Mucosa of rectum (tissue), 2 donors: ENCODE measurements around the gene HOXD10.

ENCODE experiments used
- H3K27ac ChIP-seq, 2 donors: one replicate each; pipeline ENCODE4 v1.7.0; 2013; ENCODE audit warnings: inconsistent platforms in 2 of 2, low read depth in 2 of 2, low read length in 2 of 2
- H3K27me3 ChIP-seq, 2 donors: one replicate each; pipeline ENCODE4 v1.7.0; 2013; ENCODE audit warnings: low read length in 2 of 2; ENCODE audit not compliant: control insufficient read depth in 2 of 2, insufficient read depth in 2 of 2
- H3K36me3 ChIP-seq, 2 donors: one replicate each; pipeline ENCODE4 v1.7.0; 2013; ENCODE audit warnings: low read length in 2 of 2; ENCODE audit not compliant: control insufficient read depth in 2 of 2, insufficient read depth in 2 of 2
- H3K4me1 ChIP-seq, 2 donors: one replicate each; pipeline ENCODE4 v1.7.0; 2013; ENCODE audit warnings: low read length in 2 of 2, mild to moderate bottlenecking in 1 of 2; ENCODE audit not compliant: control insufficient read depth in 2 of 2, insufficient read depth in 2 of 2
- H3K4me3 ChIP-seq, 2 donors: one replicate each; pipeline ENCODE4 v1.7.0; 2013; ENCODE audit warnings: low read length in 2 of 2
- H3K9ac ChIP-seq, 2 donors: one replicate each; pipeline ENCODE4 v1.7.0; 2013; ENCODE audit warnings: low read length in 2 of 2, low read depth in 1 of 2, mild to moderate bottlenecking in 1 of 2
- H3K9me3 ChIP-seq, 2 donors: one replicate each; pipeline ENCODE4 v1.7.0; 2013; ENCODE audit warnings: low read length in 2 of 2; ENCODE audit not compliant: control insufficient read depth in 2 of 2
- donor health status: healthy.
- donor health status: Normal muscosa, but diverticular disease.

HOXD10 gene

DNA sequence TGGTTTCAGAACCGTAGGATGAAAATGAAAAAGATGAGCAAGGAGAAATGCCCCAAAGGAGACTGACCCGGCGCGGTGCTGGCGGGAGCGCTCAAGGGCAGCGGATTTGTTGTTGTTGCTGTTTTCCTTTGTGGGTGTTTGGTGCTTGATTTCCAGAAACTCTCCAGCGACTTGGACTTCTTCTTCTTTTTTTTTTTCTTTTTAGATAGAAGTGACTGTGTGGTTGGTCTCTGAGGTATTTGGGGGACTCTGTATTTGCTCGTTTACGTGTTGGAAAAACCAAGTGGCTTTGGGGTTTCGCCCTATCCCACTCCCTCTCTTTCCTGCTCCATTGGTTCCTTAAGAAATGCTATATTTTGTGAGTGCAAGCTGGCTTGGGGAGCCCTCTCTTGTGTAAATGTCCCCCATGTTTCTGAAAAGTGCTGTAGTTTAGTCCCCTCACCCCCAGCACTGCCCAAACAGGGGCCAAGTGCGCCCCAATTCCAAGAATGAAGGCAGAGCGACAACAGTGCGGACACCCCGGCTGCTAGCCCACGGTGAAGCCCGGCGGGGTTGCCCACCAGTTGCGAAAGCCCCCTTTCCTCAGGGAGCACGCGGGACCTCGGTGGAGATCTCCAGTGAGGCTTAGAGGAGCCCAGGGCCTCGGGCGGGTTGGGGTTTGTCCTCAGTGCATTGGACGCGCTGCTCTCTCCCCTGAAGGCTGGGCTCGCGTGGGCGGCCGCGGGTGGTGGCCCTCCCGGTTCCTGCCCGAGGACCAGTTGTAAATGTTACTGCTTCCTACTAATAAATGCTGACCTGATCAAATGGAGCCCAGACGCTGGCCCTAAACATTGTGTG is 7.8 kb downstream of the HOXD10 start:
- Histone ChIP-seq H3K4me3 (peak overlapping the region in 1 of 2 donors; percentile 67), H3K27ac (no peak overlapping the region), H3K4me1 (peaks cover 5 to 7% of the 10 kb centered on the region in 2 donors), H3K9ac (no peak overlapping the region), H3K9me3 (no peaks in the 10 kb centered on the region), H3K36me3 (no peaks in the 10 kb centered on the region), H3K27me3 (peaks cover 45 to 54% of the 10 kb centered on the region in 2 donors)

- no peak overlapping the region for H3K27ac ChIP-seq
- no peak overlapping the region for H3K4me3 ChIP-seq
- peaks cover 38 to 45% of the 10 kb centered on the region in 2 donors for H3K27me3 ChIP-seq
- H3K9ac ChIP-seq, result no peak overlapping the region
- H3K9me3 ChIP-seq, result no peaks in the 10 kb centered on the region
- peaks cover 5 to 7% of the 10 kb centered on the region in 2 donors for H3K4me1 ChIP-seq
- no peaks in the 10 kb centered on the region for H3K36me3 ChIP-seq
These were observed 8.6 kb downstream of the HOXD10 start for GRCh38 chr2:176124947-176125771.

GRCh38 chr2:176125772-176126054 is 9.1 kb downstream of the HOXD10 start:
- no peak overlapping the region for H3K4me3 ChIP-seq
- no peaks in the 10 kb centered on the region for H3K9me3 ChIP-seq
- H3K27ac ChIP-seq, result no peak overlapping the region
- H3K9ac ChIP-seq, result no peak overlapping the region
- H3K4me1 ChIP-seq, result peaks cover 5 to 7% of the 10 kb centered on the region in 2 donors
- H3K27me3 ChIP-seq, result peaks cover 34 to 40% of the 10 kb centered on the region in 2 donors
- no peaks in the 10 kb centered on the region for H3K36me3 ChIP-seq

GRCh38 chr2:176126929-176127773 is 10.6 kb downstream of the HOXD10 start:
- no peak overlapping the region for H3K9ac ChIP-seq
- peaks cover 27 to 34% of the 10 kb centered on the region in 2 donors for H3K27me3 ChIP-seq
- H3K36me3 ChIP-seq, result no peaks in the 10 kb centered on the region
- H3K9me3 ChIP-seq, result no peaks in the 10 kb centered on the region
- H3K4me1 ChIP-seq, result peaks cover 5 to 7% of the 10 kb centered on the region in 2 donors
- no peak overlapping the region for H3K27ac ChIP-seq
- H3K4me3 ChIP-seq, result no peak overlapping the region

GRCh38 chr2:176127774-176128072 is 11.1 kb downstream of the HOXD10 start:
- H3K27ac ChIP-seq, result no peak overlapping the region
- peaks cover 5 to 7% of the 10 kb centered on the region in 2 donors for H3K4me1 ChIP-seq
- H3K4me3 ChIP-seq, result no peak overlapping the region
- H3K36me3 ChIP-seq, result no peaks in the 10 kb centered on the region
- H3K9ac ChIP-seq, result no peak overlapping the region
- H3K9me3 ChIP-seq, result no peaks in the 10 kb centered on the region
- peaks cover 27 to 35% of the 10 kb centered on the region in 2 donors for H3K27me3 ChIP-seq

DNA sequence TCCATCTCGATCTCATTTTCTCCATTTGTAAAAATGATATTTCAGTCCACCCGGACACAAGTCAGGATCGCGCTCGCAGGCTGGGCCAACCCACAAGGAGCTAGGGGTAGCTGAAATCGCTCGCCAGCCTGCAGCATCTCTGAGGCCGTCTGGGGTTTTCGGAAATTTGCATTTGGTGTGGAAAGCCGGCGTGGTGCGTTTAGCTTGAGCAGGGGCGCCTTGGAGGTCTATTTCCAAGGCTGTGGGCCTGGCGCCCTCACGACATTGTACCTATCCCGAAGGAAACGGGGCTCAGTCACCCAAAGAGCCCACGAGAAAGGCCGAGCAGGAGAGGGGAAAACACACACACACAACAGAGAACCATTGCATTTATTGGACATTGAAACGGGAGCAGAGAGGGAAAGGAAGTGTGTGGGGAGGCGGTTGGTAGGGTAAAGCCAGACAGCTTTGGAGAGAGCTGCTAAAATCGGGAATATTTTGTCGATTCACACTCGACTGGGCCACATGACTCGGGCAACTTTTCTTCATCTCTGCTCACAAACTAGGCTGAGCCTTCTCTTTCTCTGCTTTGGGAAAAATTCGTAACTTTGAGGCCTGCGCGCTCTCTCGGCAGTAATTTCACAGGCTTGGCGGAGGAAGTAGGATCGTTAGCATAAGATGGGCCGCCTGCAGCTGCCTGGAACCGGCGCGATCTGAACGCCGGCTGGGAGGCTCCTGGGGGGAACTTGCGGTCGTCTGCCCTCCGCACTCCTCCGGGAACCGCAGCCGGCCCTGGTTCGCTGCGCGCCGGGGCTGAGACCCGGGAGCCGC is 11.8 kb downstream of the HOXD10 start:
- peak overlapping the region; percentile 43 to 60 for H3K4me3 ChIP-seq

DNA sequence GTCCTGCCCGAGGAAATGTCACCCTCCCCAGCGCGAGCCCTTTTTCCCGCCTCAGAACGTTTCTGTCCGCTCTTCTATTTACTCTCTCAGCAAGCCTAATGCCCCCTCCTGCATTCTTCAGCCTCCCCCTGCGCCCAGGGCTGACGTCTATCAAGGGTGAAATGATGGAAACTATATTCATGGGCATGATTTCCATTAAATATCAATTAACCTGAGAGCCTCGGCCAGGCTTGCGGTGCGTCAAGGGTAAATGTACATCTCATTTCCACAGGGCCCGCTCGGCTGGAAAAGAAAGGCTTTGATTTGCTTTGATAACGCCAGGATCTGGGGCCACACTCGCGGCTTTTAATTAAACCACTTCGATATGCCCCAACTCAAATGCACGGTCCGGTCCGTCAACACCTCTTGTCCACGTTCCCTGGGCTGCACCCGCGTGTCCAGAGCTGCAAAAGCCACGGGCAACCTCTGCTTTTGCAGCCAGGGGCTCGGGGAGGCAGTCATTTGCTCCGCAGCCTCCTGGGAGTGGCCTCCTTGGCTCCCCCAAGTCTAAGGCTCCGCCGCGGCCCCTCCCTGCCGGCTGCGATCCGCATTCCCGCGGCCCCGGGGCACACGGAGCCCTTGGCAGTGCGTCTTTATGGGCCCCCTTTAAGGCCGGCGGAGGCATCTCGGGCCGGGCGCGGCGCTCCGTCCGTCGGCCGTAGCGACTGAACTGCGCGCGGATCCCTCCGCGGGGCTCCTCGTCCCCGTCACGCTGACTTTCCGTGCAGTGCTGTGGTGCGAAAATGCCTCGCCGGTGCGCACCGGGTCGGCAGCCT is 12.6 kb downstream of the HOXD10 start, which contains the start of gene HOXD8:
HOXD8 (plus strand) TSS at position 724 of the 815 bp plus-strand sequence. CDS start 662 bp downstream, outside the sequence.
- Histone ChIP-seq H3K9ac (peak within 1 kb of the TSS; percentile 47 to 59), H3K4me1 (peaks cover 5 to 7% of the 10 kb centered on the region in 2 donors), H3K36me3 (no peaks in the 10 kb centered on the region), H3K4me3 (peak within 1 kb of the TSS; percentile 61 to 67), H3K9me3 (no peaks in the 10 kb centered on the region), H3K27ac (peak within 1 kb of the TSS; percentile 72 to 74), H3K27me3 (peaks cover 21 to 28% of the 10 kb centered on the region in 2 donors)

More for the DNA sequence above, 11.8 kb downstream of the HOXD10 start:
- peaks cover 5 to 7% of the 10 kb centered on the region in 2 donors for H3K4me1 ChIP-seq
- peak overlapping the region; percentile 47 to 50 for H3K9ac ChIP-seq
- H3K27me3 ChIP-seq, result peaks cover 29 to 35% of the 10 kb centered on the region in 2 donors
- peak overlapping the region; percentile 72 to 74 for H3K27ac ChIP-seq
- H3K36me3 ChIP-seq, result no peaks in the 10 kb centered on the region
- H3K9me3 ChIP-seq, result no peaks in the 10 kb centered on the region

DNA sequence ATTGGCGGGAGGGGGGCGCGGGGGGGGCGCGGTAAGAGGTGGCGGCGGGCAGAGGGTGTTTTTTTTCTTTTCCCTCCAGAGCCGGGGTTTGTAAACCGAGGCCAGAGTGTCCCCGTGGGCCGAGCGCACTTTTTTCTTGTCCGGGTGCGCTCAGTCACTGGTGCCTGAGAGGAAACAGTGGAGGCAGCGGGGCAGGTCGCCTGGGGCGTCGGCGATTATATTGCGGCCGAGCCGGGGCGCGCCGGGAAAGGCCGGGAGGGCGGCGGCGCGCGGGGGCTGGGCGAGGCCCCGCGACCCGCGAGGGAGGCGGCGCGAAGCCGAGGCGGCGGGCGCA is 13.2 kb downstream of the HOXD10 start:
- peak overlapping the region; percentile 61 to 67 for H3K4me3 ChIP-seq
- peak overlapping the region; percentile 72 to 74 for H3K27ac ChIP-seq
- no peaks in the 10 kb centered on the region for H3K36me3 ChIP-seq
- H3K27me3 ChIP-seq, result peaks cover 15 to 22% of the 10 kb centered on the region in 2 donors
- no peaks in the 10 kb centered on the region for H3K9me3 ChIP-seq
- peaks cover 5 to 7% of the 10 kb centered on the region in 2 donors for H3K4me1 ChIP-seq
- H3K9ac ChIP-seq, result peak overlapping the region; percentile 24 to 59
